HepG2 (cell line): ENCODE data around the gene TWNK.

Experiments used
- AHDC1 ChIP-seq: sonication (generic); formaldehyde crosslinking; IDR thresholded peaks from 2 replicates; pipeline ENCODE4 v1.5.1; 2020; ENCODE audit warnings: mild to moderate bottlenecking, missing genetic modification reagents, borderline replicate concordance
- GABPA ChIP-seq, 2 experiments: IDR thresholded peaks; 2 replicates each; pipeline ENCODE4 v1.6.1; 2011 to 2016; ENCODE audit warnings: low read depth in 2 of 2, low read length in 1 of 2, missing biosample characterization in 1 of 2, missing genetic modification characterization in 1 of 2
- IRF1 ChIP-seq: sonication (generic); formaldehyde crosslinking; IDR thresholded peaks from 2 replicates; pipeline ENCODE4 v1.4.0; 2020; ENCODE audit warnings: low read depth, mild to moderate bottlenecking, missing genetic modification reagents
- RFX1 ChIP-seq: fragments of 450-650 bp; IDR thresholded peaks from 2 replicates; pipeline ENCODE4 v1.6.1; 2017
- ZNF282 ChIP-seq: fragments of 450-650 bp; IDR thresholded peaks from 2 replicates; pipeline ENCODE4 v1.6.1; 2018; ENCODE audit not compliant: partially characterized antibody

- TF ChIP-seq RFX1 (no peak), IRF1 (CRISPR knock-in tag) (no peak), AHDC1 (CRISPR knock-in tag) (no peak), ZNF282 (no peak), GABPA (IDR thresholded peaks at IDR 0.05; ENCODE audit: low read depth, low read length) (no peak), GABPA (CRISPR knock-in tag; IDR thresholded peaks at IDR 0.05; ENCODE audit: low read depth) (no peak)
Observed at GRCh38 chr10:100985336-100985735, 2.0 kb upstream of the TWNK start.
